OCI-LY7 (cell line): ENCODE results near the gene ST3GAL3. TPM values are rescaled to one million over a fixed set of nuclear protein-coding genes. Genes with fewer than 3 reads are reported as not detected.

Experiments
- BruUV-seq: library from RNA; stranded (reverse); fragments of 400-500 nt; replicated peaks from 2 replicates; lab custom pipeline; 2021; lab: Mats Ljungman, UMichigan
- CTCF ChIA-PET: fragments of 300-600 bp; sonication (Branson Sonifier 250); formaldehyde crosslinking; loops from one replicate; lab custom pipeline; 2022; ENCODE audit warnings: antibody characterized with exemption; ENCODE audit not compliant: unreplicated experiment; lab: Charles Lee
- POLR2A ChIA-PET: fragments of 300-600 bp; sonication (Branson Sonifier 250); formaldehyde crosslinking; loops from one replicate; lab custom pipeline; 2022; ENCODE audit warnings: antibody characterized with exemption; lab: Charles Lee
- DNase-seq: peaks from one replicate; pipeline ENCODE4 v3.0.0-alpha.2; 2015; ENCODE audit warnings: low spot score
- H2AFZ ChIP-seq: fragments of 200-600 bp; sonication (generic), shearing (Covaris generic); 2 replicates; pipeline ENCODE4 v1.6.1; 2014; ENCODE audit warnings: mild to moderate bottlenecking, antibody characterized with exemption, low read length, moderate library complexity
- H3K27ac ChIP-seq: fragments of 200-600 bp; sonication (generic); 2 replicates; pipeline ENCODE4 v1.5.1; 2014; ENCODE audit warnings: mixed run types, low read depth, mild to moderate bottlenecking, moderate library complexity, low read length, inconsistent platforms; ENCODE audit not compliant: poor library complexity, severe bottlenecking
- H3K36me3 ChIP-seq: fragments of 200-600 bp; sonication (generic); 2 replicates; pipeline ENCODE4 v1.6.1; 2014; ENCODE audit warnings: mild to moderate bottlenecking, antibody characterized with exemption, low read length, moderate library complexity, mixed read lengths; ENCODE audit not compliant: insufficient read depth
- H3K4me1 ChIP-seq: fragments of 200-600 bp; sonication (generic); 2 replicates; pipeline ENCODE4 v1.5.1; 2014; ENCODE audit warnings: mild to moderate bottlenecking, low read length; ENCODE audit not compliant: insufficient read depth, poor library complexity, severe bottlenecking
- H3K4me2 ChIP-seq: fragments of 200-600 bp; sonication (generic); 2 replicates; pipeline ENCODE4 v1.6.1; 2014; ENCODE audit warnings: mild to moderate bottlenecking, low read length
- H3K4me3 ChIP-seq: fragments of 200-600 bp; sonication (generic); 2 replicates; pipeline ENCODE4 v1.5.1; 2014; ENCODE audit warnings: mild to moderate bottlenecking, low read depth, low read length; ENCODE audit not compliant: poor library complexity, severe bottlenecking
- H3K79me2 ChIP-seq: fragments of 200-600 bp; sonication (generic); 2 replicates; pipeline ENCODE4 v1.6.1; 2016; ENCODE audit warnings: low read depth, mild to moderate bottlenecking, low read length, moderate library complexity, mixed read lengths; ENCODE audit not compliant: insufficient read depth
- H3K9me2 ChIP-seq: fragments of 200-600 bp; sonication (generic); 2 replicates; pipeline ENCODE4 v1.6.1; 2016; ENCODE audit warnings: mild to moderate bottlenecking, low read length, mixed read lengths; ENCODE audit not compliant: insufficient read depth
- H3K9me3 ChIP-seq: fragments of 200-600 bp; sonication (generic); 2 replicates; pipeline ENCODE4 v1.6.1; 2014; ENCODE audit warnings: mild to moderate bottlenecking, mixed run types, low read length, mixed read lengths
- H4K20me1 ChIP-seq: fragments of 200-600 bp; sonication (generic); 2 replicates; pipeline ENCODE4 v1.6.1; 2014; ENCODE audit warnings: mild to moderate bottlenecking, antibody characterized with exemption, low read length, moderate library complexity, mixed read lengths; ENCODE audit not compliant: insufficient read depth
- CTCF ChIP-seq: fragments of 200-600 bp; sonication (generic); conservative IDR thresholded peaks from 2 replicates; pipeline ENCODE4 v1.5.1; 2014; ENCODE audit warnings: mild to moderate bottlenecking, antibody characterized with exemption, low read length, moderate library complexity, mixed read lengths
- EZH2phosphoT487 ChIP-seq: fragments of 200-600 bp; sonication (generic); IDR thresholded peaks from 2 replicates; pipeline ENCODE4 v1.6.1; 2018; ENCODE audit warnings: low read depth, borderline replicate concordance, mild to moderate bottlenecking, mixed run types, antibody characterized with exemption, low read length, moderate library complexity, mixed read lengths
- intact Hi-C: fragments of 100-400 bp; cut with micrococcal nuclease; formaldehyde crosslinking; loops from one replicate; pipeline ENCODE4 v1.10.0; 2022; ENCODE audit not compliant: unreplicated experiment
- total RNA-seq, 2 experiments: library from RNA; depleted of rRNA in 1 of 2; stranded (reverse); fragments of >200 nt in 1 of 2; shearing (Covaris generic) in 1 of 2; gene quantifications; 2 replicates each; pipeline ENCODE4 v1.2.3, GENCODE V29; 2014 to 2022

ST3GAL3 gene
- total RNA-seq, 2 experiments from 2014 or later = 24.0 to 45.0 TPM

DNA sequence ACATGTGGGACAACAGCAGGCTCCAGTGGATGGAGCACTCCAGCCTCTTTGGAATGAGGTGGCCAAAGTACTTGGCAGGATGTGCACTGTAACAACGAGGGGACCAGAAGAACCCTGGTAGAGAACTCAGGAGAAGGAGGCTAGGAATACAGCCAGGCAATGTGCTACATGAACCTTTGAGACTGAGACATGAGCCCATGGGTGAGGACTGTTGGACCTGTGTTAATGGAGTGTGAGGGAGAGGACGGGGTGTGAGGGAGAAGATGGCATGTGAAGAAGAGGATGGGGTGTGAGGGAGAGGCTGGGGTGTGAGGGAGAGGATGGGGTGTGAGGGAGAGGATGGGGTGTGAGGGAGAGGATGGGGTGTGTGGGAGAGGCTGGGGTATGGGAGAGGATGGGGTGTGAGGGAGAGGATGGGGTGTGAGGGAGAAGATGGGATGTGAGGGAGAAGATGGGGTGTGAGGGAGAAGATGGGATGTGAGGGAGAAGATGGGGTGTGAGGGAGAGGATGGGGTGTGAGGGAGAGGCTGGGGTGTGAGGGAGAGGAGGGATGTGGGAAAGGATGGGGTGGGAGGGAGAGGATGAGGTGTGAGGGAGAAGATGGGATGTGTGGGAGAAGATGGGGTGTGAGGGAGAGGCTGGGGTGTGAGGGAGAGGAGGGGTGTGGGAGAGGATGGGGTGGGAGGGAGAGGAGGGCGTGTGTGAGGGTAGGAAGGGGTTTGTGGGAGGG is 164.0 kb downstream of the ST3GAL3 start:
- no peaks in the 10 kb centered on the region for H3K9me3 ChIP-seq
- POLR2A ChIA-PET = no interaction called here
- CTCF ChIA-PET = no interaction called here
- no peaks in the 10 kb centered on the region for H3K79me2 ChIP-seq
- no peaks in the 10 kb centered on the region for H3K9me2 ChIP-seq
- no peak overlapping the region for H2AFZ ChIP-seq
- H3K4me3 ChIP-seq = no peak overlapping the region
- no TSS peak for BruUV-seq
- H3K27ac ChIP-seq = no peak overlapping the region
- no peaks in the 10 kb centered on the region for H4K20me1 ChIP-seq
- H3K4me2 ChIP-seq = no peak overlapping the region
- TF ChIP-seq CTCF = no peak
- no peak for TF ChIP-seq EZH2phosphoT487
- no peak for DNase-seq
- no peaks in the 10 kb centered on the region for H3K36me3 ChIP-seq
- no peaks in the 10 kb centered on the region for H3K4me1 ChIP-seq
- intact Hi-C loops = no loop called here

DNA sequence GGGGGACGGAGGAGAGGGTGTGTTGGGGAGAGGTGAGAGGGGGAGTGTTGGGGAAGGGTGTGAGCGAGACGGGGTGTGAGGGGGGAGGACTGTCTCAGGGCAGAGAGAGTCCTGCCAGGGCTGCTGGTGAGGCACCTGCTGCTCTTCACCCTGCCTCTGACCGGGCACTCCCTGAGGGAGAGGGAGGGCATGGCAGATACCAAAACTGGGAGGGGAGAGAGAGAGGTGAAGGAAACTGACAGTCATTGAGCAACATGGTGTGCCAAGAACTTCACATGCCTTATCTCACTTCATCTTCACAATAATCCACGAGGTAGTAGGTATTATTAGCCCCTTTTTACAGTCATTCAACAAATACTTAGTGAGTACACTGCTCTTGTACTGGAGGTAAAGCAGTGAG is 164.9 kb downstream of the ST3GAL3 start:
- Histone ChIP-seq H3K4me2 (no peak overlapping the region), H3K36me3 (no peaks in the 10 kb centered on the region), H3K9me3 (no peaks in the 10 kb centered on the region), H3K27ac (no peak overlapping the region), H3K79me2 (no peaks in the 10 kb centered on the region), H4K20me1 (no peaks in the 10 kb centered on the region), H3K4me1 (no peaks in the 10 kb centered on the region), H2AFZ (no peak overlapping the region), H3K9me2 (no peaks in the 10 kb centered on the region), H3K4me3 (no peak overlapping the region)
- DNase-seq = no peak
- no TSS peak for BruUV-seq
- CTCF ChIA-PET = no interaction called here
- intact Hi-C loops = no loop called here
- POLR2A ChIA-PET = no interaction called here
- no peak for TF ChIP-seq EZH2phosphoT487
- TF ChIP-seq CTCF = no peak

GRCh38 chr1:43873851-43874250 is 166.5 kb downstream of the ST3GAL3 start:
- intact Hi-C loops = no loop called here
- DNase-seq = no peak
- H3K27ac ChIP-seq = no peak overlapping the region
- H3K4me3 ChIP-seq = no peak overlapping the region
- CTCF ChIA-PET = no interaction called here
- H3K9me3 ChIP-seq = no peaks in the 10 kb centered on the region
- no peaks in the 10 kb centered on the region for H3K9me2 ChIP-seq
- no peaks in the 10 kb centered on the region for H3K79me2 ChIP-seq
- no peak overlapping the region for H2AFZ ChIP-seq
- no peaks in the 10 kb centered on the region for H3K4me1 ChIP-seq
- H3K36me3 ChIP-seq = no peaks in the 10 kb centered on the region
- no peaks in the 10 kb centered on the region for H4K20me1 ChIP-seq
- no TSS peak for BruUV-seq
- POLR2A ChIA-PET = no interaction called here
- H3K4me2 ChIP-seq = no peak overlapping the region
- TF ChIP-seq CTCF = no peak
- TF ChIP-seq EZH2phosphoT487 = no peak
